ENCODE measurements around the gene MCRS1. TPM values are rescaled to one million over a fixed set of nuclear protein-coding genes. Genes with fewer than 3 reads are reported as not detected.

MCRS1 gene
- total RNA-seq, 1 experiment from 2014 or later = 148 TPM

DNA sequence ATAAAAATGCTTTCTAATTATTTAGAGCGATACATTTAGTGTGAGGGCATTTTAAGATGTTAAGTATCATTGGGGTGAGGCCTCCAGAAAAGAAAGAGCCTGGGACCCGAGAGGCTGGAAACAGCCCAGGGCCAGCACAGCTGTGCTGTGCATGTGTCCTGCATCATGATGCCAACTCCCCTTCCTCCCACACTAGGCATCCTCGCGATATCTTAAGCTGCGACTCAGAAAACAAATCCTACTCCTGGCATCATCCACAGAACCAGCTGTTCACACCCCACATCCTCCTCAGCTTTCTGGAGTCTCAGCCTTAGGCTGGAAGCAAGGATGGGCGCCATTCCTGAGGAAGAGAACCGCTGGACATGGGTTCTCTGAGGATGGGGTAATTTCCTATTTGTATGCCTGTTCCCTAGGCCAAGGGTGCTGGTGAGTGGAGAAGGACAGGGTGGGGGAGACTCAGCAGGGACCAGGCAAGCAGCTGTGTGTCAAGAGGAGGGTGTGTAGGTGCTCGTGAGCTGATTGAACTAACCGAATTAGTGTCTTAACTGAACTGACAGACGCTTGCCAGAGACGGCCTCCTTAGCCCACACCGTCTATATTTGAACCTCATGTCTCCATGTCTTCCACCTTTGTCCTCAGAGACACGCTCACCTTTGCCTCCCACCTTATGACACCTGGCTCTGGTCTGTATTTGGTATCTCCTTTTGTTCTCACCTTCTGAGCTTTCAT is 15.6 kb upstream of the MCRS1 start:
- no peak for DNase-seq (ENCODE audit: low spot score)
- in situ Hi-C loops (cut with HindIII; ENCODE audit: low sequenced_read_pairs) = no loop called here

DNA sequence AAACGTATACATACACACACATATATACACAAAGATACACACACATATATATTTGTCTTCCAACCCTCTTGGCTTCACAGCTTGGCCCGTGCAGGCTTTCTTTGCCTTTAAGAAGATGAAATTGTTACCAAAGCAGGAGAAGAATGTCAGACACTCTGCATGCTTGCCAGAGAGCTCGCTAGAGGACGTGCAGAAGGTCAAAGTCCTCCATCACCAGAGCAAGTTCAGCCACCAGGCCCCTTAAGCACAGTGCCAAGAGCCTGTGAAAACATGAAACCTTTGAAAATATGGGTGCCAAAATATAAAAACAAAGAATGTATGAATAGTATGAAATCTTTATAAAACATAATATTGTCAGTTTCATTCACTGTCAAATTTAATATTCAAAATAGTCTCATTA is 14.9 kb upstream of the MCRS1 start:
- in situ Hi-C loops (cut with HindIII; ENCODE audit: low sequenced_read_pairs) = no loop called here
- no peak for DNase-seq (ENCODE audit: low spot score)

DNA sequence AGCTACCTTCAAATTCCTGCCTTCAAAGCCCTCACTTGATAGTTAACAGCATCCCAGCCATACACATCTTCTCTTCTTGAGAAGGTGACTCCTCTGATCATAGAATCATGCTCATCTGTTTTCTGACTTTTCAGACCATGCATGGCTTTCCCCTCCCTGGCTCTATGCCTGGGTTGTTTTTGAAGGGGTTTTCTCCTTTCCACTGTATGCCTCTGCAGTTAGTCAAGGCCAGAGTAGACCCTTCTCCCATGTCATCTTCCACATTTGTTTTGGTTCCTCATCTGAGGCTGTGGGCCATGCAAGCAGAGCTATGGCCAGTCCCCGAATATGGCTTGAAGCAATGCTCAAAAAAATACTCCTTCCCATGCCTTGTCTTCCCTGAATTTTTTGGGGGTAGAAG is 14.3 kb upstream of the MCRS1 start:
- DNase-seq (ENCODE audit: low spot score) = no peak
- in situ Hi-C loops (cut with HindIII; ENCODE audit: low sequenced_read_pairs) = no loop called here

DNA sequence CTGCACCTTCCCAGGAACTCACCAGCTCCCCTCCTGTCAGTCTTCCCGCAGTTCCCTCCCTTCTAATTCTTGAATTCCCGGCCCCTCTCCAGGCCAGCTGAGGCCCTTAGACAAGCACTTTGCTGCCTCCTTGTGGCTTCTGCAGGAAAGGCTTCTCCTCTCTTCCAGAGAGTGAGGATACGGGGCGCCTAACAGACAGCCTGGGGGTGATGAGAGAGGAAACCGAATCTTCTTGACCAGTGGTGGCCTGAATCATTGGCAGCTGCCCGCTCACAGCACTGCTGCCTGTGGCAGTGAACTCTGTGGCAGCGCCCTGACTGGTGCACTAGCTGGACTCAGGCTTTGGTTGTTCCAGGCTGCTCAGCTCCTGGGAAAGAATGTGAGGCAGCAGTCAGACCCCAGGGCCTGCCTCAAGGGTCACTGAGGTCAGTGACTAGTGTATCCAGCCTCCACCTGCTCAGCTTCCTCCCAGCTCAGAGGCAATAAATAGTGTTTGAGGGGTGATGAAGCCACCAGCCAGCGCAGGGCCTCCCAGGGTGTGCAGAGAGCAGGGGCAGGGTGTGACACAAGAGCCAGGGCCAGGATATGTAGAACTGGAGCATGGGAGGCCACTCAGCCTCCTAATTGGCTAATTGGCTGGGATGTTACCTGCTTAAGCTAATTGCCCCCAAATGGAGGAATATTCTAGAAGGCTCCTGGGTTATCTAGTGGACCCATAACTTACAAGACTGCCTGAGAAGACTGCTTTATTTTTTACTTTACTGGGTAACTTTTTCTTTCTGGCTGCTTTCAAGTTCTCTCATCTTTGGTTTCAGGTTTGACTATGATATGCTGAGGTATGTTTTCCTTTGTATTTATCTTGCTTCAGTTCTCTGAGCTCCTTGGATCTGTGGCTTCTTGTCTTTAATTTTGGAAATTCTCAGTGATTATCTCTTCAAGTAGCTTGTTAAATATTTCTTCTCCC is 12.9 kb upstream of the MCRS1 start:
- in situ Hi-C loops (cut with HindIII; ENCODE audit: low sequenced_read_pairs) = no loop called here
- peak; percentile 85 for DNase-seq (ENCODE audit: low spot score)

DNA sequence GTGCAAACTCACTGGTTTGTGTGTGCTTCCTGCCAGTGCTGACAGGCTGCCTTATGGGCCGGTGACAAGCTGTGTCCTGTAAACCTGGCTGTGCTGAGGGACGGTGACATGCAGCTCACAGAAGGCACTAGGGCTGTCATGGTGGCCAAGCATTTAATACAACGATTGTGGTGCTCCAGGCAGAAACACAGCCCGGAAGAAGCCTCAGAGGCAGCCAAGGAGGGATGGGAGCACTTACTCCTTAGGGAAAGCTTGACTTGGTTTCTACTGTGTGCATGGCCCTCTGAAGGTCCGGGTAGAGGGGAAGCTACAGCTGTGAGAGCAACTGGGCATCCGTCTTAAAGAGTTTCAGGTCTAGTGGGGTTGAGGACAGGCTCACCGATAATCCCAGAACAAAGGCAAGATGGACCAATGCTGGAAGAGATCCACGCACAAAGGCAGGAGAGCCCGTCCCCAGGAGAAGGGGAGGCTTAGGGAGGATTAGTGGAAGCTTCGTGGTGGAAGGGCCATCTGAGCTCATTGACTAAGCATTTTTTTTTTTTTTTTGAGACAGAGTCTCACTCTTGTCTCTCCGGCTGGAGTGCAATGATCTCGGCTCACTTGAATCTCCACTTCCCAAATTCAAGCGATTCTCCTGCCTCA is 10.7 kb upstream of the MCRS1 start:
- no peak for DNase-seq (ENCODE audit: low spot score)
- in situ Hi-C loops (cut with HindIII; ENCODE audit: low sequenced_read_pairs) = no loop called here

DNA sequence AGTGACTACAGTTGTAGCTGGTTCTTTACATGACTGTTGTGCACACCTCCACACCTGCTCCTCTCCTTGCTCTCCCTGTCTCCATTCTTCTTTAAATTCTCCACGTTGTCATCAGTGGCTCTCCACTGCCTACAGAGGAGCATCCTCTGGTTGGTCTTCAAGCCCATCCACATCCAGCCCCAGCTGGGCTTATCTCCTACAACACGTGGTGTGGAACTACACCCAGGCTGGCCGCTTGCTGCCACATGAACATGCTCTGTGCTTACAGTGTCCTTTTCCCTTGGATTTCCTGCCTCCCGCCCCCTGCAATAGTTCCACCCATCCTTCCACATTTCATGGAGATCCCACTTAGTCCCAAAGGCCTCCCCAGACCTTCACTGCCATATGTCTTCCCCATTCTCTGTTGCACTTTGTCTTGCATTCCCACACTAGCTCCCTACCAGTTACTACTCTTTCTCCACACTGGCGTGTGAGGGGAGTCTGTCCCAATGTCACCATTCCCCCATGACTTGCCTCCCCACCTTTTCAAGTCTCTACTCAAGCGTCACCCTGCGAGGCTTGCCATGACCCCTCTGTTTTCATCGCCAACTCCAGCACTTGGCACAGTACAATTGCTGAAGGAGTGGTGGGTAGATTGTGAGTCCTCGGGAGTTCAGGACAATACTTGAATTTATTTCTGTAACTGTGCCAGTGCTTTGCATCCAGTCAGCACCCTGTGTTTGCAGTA is 9.8 kb upstream of the MCRS1 start:
- in situ Hi-C loops (cut with HindIII; ENCODE audit: low sequenced_read_pairs) = no loop called here
- no peak for DNase-seq (ENCODE audit: low spot score)

DNA sequence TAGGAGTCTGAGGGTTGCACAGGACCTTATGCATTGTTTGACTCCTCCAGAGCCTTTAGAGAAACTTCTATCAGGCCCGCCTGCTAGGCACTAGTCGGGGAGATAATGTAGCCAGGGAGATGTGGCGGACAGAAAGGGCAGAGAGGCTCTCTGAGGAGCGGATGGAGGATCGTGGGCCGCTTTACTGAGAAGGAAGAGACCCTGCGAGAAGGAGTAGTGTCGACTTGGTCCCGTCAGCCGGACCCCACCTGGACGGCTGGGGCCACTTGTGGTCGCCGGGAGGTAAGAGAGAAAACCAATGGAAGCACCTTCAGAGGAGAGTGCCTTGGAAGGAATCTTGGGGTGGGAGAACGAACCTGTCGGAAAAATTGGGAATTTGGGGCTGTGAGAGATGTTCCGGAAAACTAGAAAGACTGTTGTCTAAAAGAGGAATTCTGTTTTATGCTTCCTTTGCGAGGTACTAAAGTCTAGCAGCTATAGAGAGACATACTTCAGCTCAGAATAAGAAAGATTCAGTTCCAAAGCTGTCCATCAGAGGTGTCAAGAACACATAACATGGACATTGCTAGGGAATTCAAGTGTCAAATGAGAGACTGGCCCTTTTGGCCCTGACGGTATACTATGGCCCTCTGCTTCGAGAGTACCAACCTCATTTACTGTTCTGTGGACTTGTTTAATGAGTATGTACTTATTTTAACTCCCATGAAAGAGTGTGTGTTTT is 660 bp upstream of the MCRS1 start:
- DNase-seq (ENCODE audit: low spot score) = no peak
- in situ Hi-C loops (cut with HindIII; ENCODE audit: low sequenced_read_pairs) = no loop called here

DNA sequence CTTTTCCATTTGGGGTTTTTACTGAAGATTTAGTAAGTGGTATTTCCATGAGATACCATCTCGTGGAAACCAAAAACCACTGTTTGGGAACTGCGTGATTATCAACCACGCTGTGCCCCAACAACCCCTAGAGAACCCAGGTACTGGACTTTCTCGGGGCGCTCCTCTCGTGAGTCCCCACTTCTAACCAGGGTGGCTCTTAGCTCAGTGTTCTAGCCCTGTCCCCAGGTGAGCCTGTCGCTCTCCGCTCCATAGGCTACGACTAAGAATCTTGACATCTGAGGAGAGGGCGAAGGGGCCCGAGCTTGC is 686 bp downstream of the MCRS1 start:
- no peak for DNase-seq (ENCODE audit: low spot score)
- in situ Hi-C loops (cut with HindIII; ENCODE audit: low sequenced_read_pairs) = no loop called here

DNA sequence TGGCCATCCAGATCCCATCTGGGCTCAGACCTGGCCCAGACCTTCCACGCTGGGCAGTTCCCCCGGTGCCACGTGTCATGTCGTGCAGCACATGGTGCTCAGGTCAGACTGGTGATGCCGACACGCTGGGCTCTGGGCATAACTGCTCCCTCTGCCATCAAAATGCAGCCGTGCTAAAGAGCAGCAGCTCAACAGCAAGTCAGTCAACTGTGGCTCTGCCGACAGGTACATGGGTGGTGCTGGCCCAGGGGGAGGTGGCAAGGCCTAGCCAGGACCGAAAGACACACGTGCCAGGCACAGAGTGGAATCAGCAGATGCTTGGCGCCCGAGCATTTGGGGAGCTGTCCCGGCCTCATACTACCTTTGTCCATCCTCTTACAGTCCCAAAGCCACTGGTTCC is 1.6 kb downstream of the MCRS1 start:
- in situ Hi-C loops (cut with HindIII; ENCODE audit: low sequenced_read_pairs) = no loop called here
- no peak for DNase-seq (ENCODE audit: low spot score)

DNA sequence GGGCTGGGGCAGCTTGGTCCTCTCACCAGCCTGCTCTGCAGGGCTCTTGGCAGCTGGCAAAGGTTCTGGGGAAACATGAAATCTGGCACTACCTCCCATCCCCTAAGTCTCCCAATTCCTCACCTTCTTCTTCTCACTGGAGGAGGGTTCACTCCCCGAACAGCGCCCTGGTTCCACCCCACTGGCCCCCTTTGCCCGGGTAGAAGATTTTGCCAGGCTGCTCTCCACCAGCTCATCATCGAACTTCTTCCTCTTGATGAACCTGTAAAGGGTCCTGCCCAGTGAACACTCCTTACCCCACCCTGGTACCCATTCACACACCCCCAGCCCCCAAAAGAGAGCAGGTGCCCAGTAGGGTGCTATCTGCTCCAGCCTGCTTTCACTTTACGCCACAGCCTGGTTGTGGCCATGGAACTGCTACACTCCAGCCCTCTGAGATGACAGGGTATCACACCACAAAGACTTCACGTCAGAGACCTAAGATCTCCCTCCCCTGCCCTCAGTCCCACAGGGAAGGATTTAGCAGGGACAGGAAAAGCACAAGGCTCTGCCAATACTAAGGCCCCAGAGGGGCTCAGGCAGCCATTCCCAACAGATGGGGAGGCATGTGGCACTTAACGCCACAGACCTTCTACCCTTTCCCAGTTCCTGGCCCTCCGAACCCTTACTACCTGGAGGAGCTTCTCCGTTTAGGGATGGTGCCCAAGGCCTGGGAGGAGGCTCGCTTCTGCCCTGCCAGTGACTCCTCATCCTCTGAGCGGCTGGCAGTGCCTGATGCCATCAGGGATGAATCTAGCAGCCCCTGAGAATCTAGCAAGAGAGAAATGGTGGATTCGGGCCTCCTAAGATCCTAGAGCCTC is 2.3 kb downstream of the MCRS1 start:
- in situ Hi-C loops (cut with HindIII; ENCODE audit: low sequenced_read_pairs) = no loop called here
- no peak for DNase-seq (ENCODE audit: low spot score)

DNA sequence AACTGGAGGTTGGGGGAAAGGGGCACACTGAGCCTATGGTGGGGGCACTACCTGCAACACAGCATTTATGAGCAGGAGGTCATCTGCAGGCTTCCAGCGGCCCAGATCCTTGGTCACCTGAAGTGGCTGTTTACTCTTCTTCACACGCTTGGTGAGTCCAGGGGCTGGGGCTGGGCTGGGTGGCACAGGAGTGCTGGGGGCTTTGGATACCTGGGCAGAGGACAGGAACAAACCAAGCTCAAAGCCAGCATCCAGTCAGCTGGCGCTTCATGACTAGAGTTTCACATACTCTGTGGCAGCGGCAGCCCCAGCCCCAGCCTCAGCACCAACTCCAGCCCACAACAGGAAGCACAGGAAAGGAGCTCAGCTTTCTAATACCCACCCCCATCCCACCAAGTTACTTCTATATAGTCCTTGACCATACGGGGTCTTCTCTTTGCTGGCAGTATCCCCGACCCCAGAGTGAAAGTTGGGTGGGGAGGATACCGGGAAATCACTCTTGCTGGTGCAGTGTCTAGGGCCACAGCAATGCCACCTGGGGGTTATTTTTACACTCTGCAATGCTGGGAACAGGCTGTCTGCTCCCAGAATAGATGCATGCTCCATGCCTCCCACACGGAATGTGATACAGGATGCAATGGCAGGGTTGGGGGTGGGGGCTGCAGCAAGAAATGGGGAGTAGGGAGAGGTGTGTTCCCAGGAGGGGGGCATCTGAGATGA is 3.1 kb downstream of the MCRS1 start:
- DNase-seq (ENCODE audit: low spot score) = no peak
- in situ Hi-C loops (cut with HindIII; ENCODE audit: low sequenced_read_pairs) = no loop called here

DNA sequence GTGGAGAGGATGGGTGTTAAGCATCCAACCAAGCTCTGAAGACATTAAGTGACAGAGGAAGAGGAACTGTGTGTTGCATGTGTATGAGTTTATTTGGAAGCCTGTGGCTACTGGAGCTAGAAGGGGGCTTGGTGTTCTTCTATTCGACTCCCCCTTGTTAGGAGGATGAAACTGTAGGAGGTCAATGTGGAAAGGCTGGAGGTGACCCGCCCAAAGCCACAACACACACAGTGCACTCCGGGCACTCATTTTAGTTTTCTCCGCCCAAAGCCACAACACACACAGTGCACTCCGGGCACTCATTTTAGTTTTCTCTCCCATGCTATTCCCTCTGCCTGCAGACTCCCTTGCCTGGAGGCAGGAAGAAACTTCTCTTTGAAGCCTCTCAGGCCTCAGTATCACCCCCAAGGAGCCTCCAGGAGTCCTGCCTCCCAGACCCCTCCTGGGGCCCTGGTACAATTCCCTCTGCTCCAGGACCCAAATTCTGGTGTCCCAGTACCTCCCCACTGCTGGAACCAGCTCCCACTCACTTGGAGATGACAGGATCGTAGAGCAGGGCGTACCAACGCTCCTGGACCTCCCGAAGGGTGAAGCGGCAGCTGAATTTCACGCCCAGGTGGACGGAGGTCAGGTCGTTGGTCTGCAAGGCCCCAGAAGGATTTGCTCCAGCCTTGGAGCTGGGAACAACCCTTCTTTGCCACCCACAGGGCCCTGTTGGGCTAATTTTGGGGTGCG is 3.8 kb downstream of the MCRS1 start:
- DNase-seq (ENCODE audit: low spot score) = no peak
- in situ Hi-C loops (cut with HindIII; ENCODE audit: low sequenced_read_pairs) = no loop called here

DNA sequence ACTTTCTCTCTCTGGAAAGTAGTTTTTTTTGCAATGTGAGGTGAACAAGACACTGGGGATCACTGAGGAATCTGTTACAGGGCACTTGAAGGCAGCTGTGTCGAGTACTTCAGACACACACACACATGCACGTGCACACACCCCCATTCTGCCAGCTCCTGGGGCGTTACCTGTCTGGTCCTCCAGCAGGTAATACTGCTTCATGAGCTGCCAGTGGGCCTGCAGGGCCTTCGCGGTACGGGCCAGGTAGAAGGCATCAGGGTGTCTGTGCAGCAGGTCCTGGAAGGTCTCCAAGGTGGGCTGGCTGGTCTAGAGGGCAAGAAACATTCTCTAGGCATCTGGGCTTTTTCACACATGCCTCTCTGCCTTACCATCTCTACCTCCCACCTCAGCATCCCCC is 5.1 kb downstream of the MCRS1 start:
- in situ Hi-C loops (cut with HindIII; ENCODE audit: low sequenced_read_pairs) = no loop called here

DNA sequence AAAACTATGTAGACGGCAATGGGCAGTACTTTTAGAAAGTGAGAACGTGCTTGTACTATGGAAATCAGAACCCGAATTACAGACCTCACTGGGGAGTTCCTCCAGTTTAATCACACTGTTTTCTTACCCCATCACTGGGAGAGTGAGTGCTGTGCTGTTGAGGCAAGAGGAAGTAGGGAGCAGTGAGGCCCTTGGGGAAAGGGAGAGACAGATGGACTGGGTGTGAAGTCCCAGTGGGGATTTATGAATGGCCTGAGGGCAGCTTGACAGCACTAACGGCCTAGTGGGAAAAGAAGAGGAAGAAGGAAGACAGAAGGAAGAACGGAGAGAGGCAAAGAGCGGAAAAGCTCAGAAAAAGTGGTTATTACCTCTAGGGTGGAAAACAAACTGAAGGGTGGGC is 5.7 kb downstream of the MCRS1 start:
- in situ Hi-C loops (cut with HindIII; ENCODE audit: low sequenced_read_pairs) = no loop called here
- DNase-seq (ENCODE audit: low spot score) = no peak

More for the DNA sequence above, 5.1 kb downstream of the MCRS1 start:
- DNase-seq (ENCODE audit: low spot score) = no peak

DNA sequence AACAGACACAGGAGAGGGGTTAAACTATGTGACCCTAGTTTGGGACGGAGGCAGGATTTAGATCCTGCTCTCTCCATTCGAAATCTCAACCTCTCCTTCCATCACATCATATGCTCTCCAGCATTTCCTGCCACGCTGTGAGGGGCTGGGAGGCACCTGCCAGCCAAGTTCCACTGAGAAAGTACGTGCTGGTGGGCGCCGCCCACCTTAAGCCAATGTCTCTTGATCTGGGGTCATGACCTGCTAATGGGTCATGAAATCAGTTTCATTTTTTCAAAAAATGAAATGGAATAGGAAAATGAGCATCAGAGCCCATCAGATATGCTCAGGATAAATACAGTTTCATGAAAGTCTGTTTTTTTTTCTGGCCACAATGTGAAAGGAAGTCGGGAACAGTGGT is 7.2 kb downstream of the MCRS1 start:
- no peak for DNase-seq (ENCODE audit: low spot score)
- in situ Hi-C loops (cut with HindIII; ENCODE audit: low sequenced_read_pairs) = no loop called here

DNA sequence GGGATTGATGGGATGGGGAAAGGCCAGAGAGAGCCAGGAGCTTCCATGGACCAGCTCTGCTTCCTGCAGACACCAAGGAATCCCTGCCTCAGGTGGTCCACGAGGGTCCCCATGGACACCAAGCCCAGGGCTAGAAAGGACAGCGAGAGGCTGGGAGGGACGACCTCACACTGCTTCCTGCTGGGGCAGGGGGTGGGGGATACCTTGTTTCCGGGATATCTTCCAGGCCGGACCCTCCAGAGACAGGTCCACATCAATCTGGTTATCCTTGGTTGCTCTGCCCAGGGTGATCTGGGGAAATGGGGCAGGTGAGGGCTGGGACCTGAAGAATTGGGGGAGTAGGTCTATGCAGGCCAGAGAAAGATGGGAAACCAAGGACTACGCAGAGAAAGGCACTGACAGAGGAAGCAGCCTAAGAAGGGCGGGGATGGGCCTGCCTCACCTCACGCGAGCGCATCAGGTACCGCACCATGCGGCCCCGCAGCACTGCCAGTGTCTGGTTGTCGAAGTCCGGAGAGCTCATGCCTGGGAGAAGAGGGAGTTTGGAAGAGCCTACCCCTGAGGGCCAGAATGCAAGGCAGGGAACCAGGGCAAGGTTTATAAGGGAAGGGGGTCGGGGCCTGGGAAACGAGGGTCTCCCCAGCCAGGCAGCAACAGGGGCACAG is 8.8 kb downstream of the MCRS1 start:
- DNase-seq (ENCODE audit: low spot score) = no peak
- in situ Hi-C loops (cut with HindIII; ENCODE audit: low sequenced_read_pairs) = no loop called here
